Epidermal melanocyte (primary cell): ENCODE measurements around the gene SCAMP2.

Experiments
- DNase-seq: peaks from one replicate; pipeline ENCODE4 v3.0.0; 2011; ENCODE audit warnings: low spot score; ENCODE audit not compliant: insufficient read length

The SCAMP2 gene

GRCh38 chr15:74863239-74864056, 9.7 kb downstream of the SCAMP2 start:
- DNase-seq = no peak

- no peak for DNase-seq
These were observed 14.8 kb downstream of the SCAMP2 start for GRCh38 chr15:74858369-74858740.

- DNase-seq = no peak
These were observed 15.3 kb downstream of the SCAMP2 start for GRCh38 chr15:74857671-74858368.

- no peak for DNase-seq
These were observed 16.0 kb downstream of the SCAMP2 start for GRCh38 chr15:74857082-74857655.

- no peak for DNase-seq
These were observed 16.6 kb downstream of the SCAMP2 start for GRCh38 chr15:74856537-74856936.

- no peak for DNase-seq
These were observed 17.3 kb downstream of the SCAMP2 start for GRCh38 chr15:74855857-74856256.

GRCh38 chr15:74854453-74855022, 18.6 kb downstream of the SCAMP2 start:
- DNase-seq = no peak

- no peak for DNase-seq
These were observed 21.2 kb downstream of the SCAMP2 start for GRCh38 chr15:74851960-74852359.

- DNase-seq = no peak
These were observed 22.8 kb downstream of the SCAMP2 start for GRCh38 chr15:74850393-74850792.

GRCh38 chr15:74847432-74847831, 25.7 kb downstream of the SCAMP2 start:
- no peak for DNase-seq

GRCh38 chr15:74845581-74845980, 27.6 kb downstream of the SCAMP2 start:
- no peak for DNase-seq

- no peak for DNase-seq
These were observed 28.0 kb downstream of the SCAMP2 start for GRCh38 chr15:74845208-74845568.

- DNase-seq = no peak
These were observed 28.6 kb downstream of the SCAMP2 start for GRCh38 chr15:74844319-74845207.

- DNase-seq = no peak
These were observed 29.3 kb downstream of the SCAMP2 start for GRCh38 chr15:74843891-74844299.

- DNase-seq = no peak
These were observed 29.7 kb downstream of the SCAMP2 start for GRCh38 chr15:74843445-74843828.

GRCh38 chr15:74842581-74843444, 30.4 kb downstream of the SCAMP2 start, which contains the start of gene ULK3:
Gene ULK3 (minus strand): TSS chr15:74843156. CDS start chr15:74843105, 51 bp downstream.
- DNase-seq = peak; percentile 91

- DNase-seq = no peak
These were observed 31.2 kb downstream of the SCAMP2 start for GRCh38 chr15:74841891-74842373.

- no peak for DNase-seq
These were observed 32.1 kb downstream of the SCAMP2 start for GRCh38 chr15:74840851-74841775.
